H1 (cell line): ENCODE measurements around the gene VGLL4. TPM values are rescaled to one million over a fixed set of nuclear protein-coding genes. Genes with fewer than 3 reads are reported as not detected.

ENCODE experiments used
- FOSL1 ChIP-seq: IDR thresholded peaks from 2 replicates; pipeline ENCODE4 v1.6.1; 2011; ENCODE audit warnings: mild to moderate bottlenecking, low read depth, low read length, moderate library complexity; ENCODE audit not compliant: insufficient read depth
- KDM5A ChIP-seq: fragments of 200-600 bp; IDR thresholded peaks from 2 replicates; pipeline ENCODE4 v1.7.1; 2012; ENCODE audit warnings: mild to moderate bottlenecking, low read length, inconsistent platforms, mixed read lengths
- POLR2A ChIP-seq, 2 experiments: IDR thresholded peaks; 1 replicate in 1 of 2; 2 replicates in 1 of 2; pipeline ENCODE4 v1.6.1; 2011; ENCODE audit warnings: low read depth in 2 of 2, low read length in 2 of 2, mild to moderate bottlenecking in 2 of 2; ENCODE audit errors: control extremely low read depth in 1 of 2
- POLR2AphosphoS5 ChIP-seq: IDR thresholded peaks from 2 replicates; pipeline ENCODE4 v1.6.1; 2011; ENCODE audit warnings: low read depth, low read length
- SIX5 ChIP-seq: IDR thresholded peaks from 2 replicates; pipeline ENCODE4 v1.6.1; 2011; ENCODE audit warnings: mild to moderate bottlenecking, low read depth, low read length
- SUZ12 ChIP-seq: fragments of 200-600 bp; sonication (generic); IDR thresholded peaks from 2 replicates; pipeline ENCODE4 v1.6.1; 2012; ENCODE audit warnings: mild to moderate bottlenecking, inconsistent platforms, low read length, moderate library complexity, mixed read lengths
- USF2 ChIP-seq: IDR thresholded peaks from 2 replicates; pipeline ENCODE4 v1.6.1; 2011; ENCODE audit warnings: low read length, improper control_type of control experiment
- YY1 ChIP-seq: IDR thresholded peaks from 2 replicates; pipeline ENCODE4 v1.6.1; 2011; ENCODE audit warnings: low read depth, mild to moderate bottlenecking, low read length
- polyA plus RNA-seq, 7 experiments: library from polyadenylated mRNA; depleted of rRNA in 3 of 7; stranded (reverse) in 5 of 7; unstranded in 2 of 7; fragments of >200 nt in 5 of 7; fragments of 200-250 nt in 2 of 7; gene quantifications; 1 replicate in 5 of 7; 2 replicates in 1 of 7; 4 replicates in 1 of 7; pipeline versions ENCODE4 v1.2.1 to v1.2.3, GENCODE V29; 2011 to 2013; ENCODE audit warnings: missing spikeins in 2 of 7, mixed read lengths in 2 of 7
- total RNA-seq: library from RNA; stranded (reverse); fragmentation: NEBNext Ultra II Directional; extraction: Animal tissue kit (Norgen Biotek cat#: 25700); gene quantifications from 2 replicates; pipeline ENCODE4 v1.2.1, GENCODE V29; 2021
- TF ChIP-seq, protein P1 (sequence below): IDR thresholded peaks from 2 replicates; pipeline ENCODE4 v1.6.1; 2012; ENCODE audit warnings: inconsistent platforms

The VGLL4 gene
- total and polyA plus RNA-seq, 2 of the 8 experiments (the other 6 are each of a cell fraction or from before 2014, with no cell fraction given): 45.1 to 50.0 TPM

GRCh38 chr3:11607816-11608215 lies 35.9 kb downstream of the VGLL4 start (continued):
- no peak for TF ChIP-seq YY1
- TF ChIP-seq USF2: no peak
- TF ChIP-seq, protein P1, sequence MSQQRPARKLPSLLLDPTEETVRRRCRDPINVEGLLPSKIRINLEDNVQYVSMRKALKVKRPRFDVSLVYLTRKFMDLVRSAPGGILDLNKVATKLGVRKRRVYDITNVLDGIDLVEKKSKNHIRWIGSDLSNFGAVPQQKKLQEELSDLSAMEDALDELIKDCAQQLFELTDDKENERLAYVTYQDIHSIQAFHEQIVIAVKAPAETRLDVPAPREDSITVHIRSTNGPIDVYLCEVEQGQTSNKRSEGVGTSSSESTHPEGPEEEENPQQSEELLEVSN: no peak
- TF ChIP-seq FOSL1: no peak
- TF ChIP-seq SUZ12: no peak
- no peak for TF ChIP-seq POLR2AphosphoS5
- no peak for TF ChIP-seq POLR2A (IDR thresholded peaks at IDR 0.05; ENCODE audit: control extremely low read depth in 1 of 2, low read depth in 2 of 2, low read length in 2 of 2)
- TF ChIP-seq SIX5: no peak
- TF ChIP-seq KDM5A: no peak
- TF ChIP-seq, all 59 proteins: peak for 0
